Fibroblast of lung (primary cell): ENCODE measurements around the gene NEB. TPM values are rescaled to one million over a fixed set of nuclear protein-coding genes. Genes with fewer than 3 reads are reported as not detected.
A peak's percentile ranks its signal among the peaks of the same experiment; 100 is the strongest.

Experiments
- DNase-seq, 2 donors: peaks; one replicate each; pipeline versions ENCODE4 v3.0.0 to v3.0.0-alpha.2; 2010; ENCODE audit warnings: low read depth in 2 of 2
- H2AFZ ChIP-seq: 2 replicates; pipeline ENCODE4 v1.5.1; 2012; ENCODE audit warnings: low read length, control low read depth, inconsistent platforms
- H3K27ac ChIP-seq: 2 replicates; pipeline ENCODE4 v1.5.1; 2011; ENCODE audit warnings: low read length, control low read depth; ENCODE audit not compliant: insufficient read depth
- H3K27me3 ChIP-seq: 2 replicates; pipeline ENCODE4 v1.5.1; 2011; ENCODE audit warnings: mild to moderate bottlenecking, low read length; ENCODE audit not compliant: control insufficient read depth, insufficient read depth
- H3K36me3 ChIP-seq: 2 replicates; pipeline ENCODE4 v1.5.1; 2011; ENCODE audit warnings: low read length; ENCODE audit not compliant: control insufficient read depth, insufficient read depth
- H3K4me1 ChIP-seq: 2 replicates; pipeline ENCODE4 v1.5.1; 2011; ENCODE audit warnings: low read length; ENCODE audit not compliant: control insufficient read depth, insufficient read depth; ENCODE audit errors: extremely low read depth
- H3K4me2 ChIP-seq: 2 replicates; pipeline ENCODE4 v1.5.1; 2011; ENCODE audit warnings: low read length, control low read depth; ENCODE audit not compliant: insufficient read depth; ENCODE audit errors: extremely low read depth
- H3K4me3 ChIP-seq, 4 experiments: fragments of 200-600 bp in 1 of 4; sonication (generic) in 1 of 4; replicated peaks in 1 of 4; 2 replicates each; pipeline ENCODE4 v1.5.1; 2011 to 2016; ENCODE audit warnings: low read length in 4 of 4, low read depth in 3 of 4, mild to moderate bottlenecking in 3 of 4, control low read depth in 2 of 4, inconsistent platforms in 1 of 4, mixed read lengths in 1 of 4; ENCODE audit not compliant: insufficient read depth in 1 of 4; ENCODE audit errors: control extremely low read depth in 1 of 4
- H3K79me2 ChIP-seq: 2 replicates; pipeline ENCODE4 v1.5.1; 2012; ENCODE audit warnings: mild to moderate bottlenecking, low read length, inconsistent platforms; ENCODE audit not compliant: control insufficient read depth, insufficient read depth
- H3K9ac ChIP-seq: 2 replicates; pipeline ENCODE4 v1.5.1; 2011; ENCODE audit warnings: mild to moderate bottlenecking, low read length, control low read depth; ENCODE audit not compliant: insufficient read depth
- H3K9me3 ChIP-seq: 2 replicates; pipeline ENCODE4 v1.5.1; 2012; ENCODE audit warnings: low read depth, low read length; ENCODE audit not compliant: control insufficient read depth, insufficient read depth
- H4K20me1 ChIP-seq: 2 replicates; pipeline ENCODE4 v1.5.1; 2011; ENCODE audit warnings: low read length; ENCODE audit not compliant: control insufficient read depth, insufficient read depth; ENCODE audit errors: extremely low read depth
- CTCF ChIP-seq, 2 donors: IDR thresholded peaks in 1 of 2; conservative IDR thresholded peaks in 1 of 2; 1 replicate in 1 of 2; 2 replicates in 1 of 2; pipeline ENCODE4 v1.5.1; 2011 to 2012; ENCODE audit warnings: low read length in 2 of 2, control low read depth in 1 of 2, inconsistent platforms in 1 of 2, low read depth in 1 of 2, mild to moderate bottlenecking in 1 of 2
- EZH2 ChIP-seq: IDR thresholded peaks from 2 replicates; pipeline ENCODE4 v1.5.1; 2012; ENCODE audit warnings: low read length, control low read depth, mild to moderate bottlenecking; ENCODE audit errors: missing control alignments
- polyA plus RNA-seq, 2 donors: library from polyadenylated mRNA; depleted of rRNA in 1 of 2; stranded (reverse) in 1 of 2; unstranded in 1 of 2; fragments of >200 nt; gene quantifications; 2 replicates each; pipeline ENCODE4 v1.2.1, GENCODE V29; 2011 to 2012; ENCODE audit warnings: missing spikeins in 1 of 2
- total RNA-seq: library from RNA; depleted of rRNA; stranded (reverse); fragments of >200 nt; gene quantifications from 2 replicates; pipeline ENCODE4 v1.2.1, GENCODE V29; 2014

NEB gene
- total and polyA plus RNA-seq, 2 donors (not counting 1 experiment from before 2014, with no cell fraction given) = 0.17 to 0.26 TPM

GRCh38 chr2:151670346-151670745, 63.9 kb downstream of the NEB start:
- Histone ChIP-seq H3K4me3 (no peak overlapping the region), H3K9ac (no peak overlapping the region), H3K36me3 (no peaks in the 10 kb centered on the region), H4K20me1 (no peaks in the 10 kb centered on the region), H3K79me2 (no peaks in the 10 kb centered on the region), H3K4me2 (no peak overlapping the region), H3K4me1 (no peaks in the 10 kb centered on the region), H2AFZ (no peak overlapping the region), H3K27me3 (no peaks in the 10 kb centered on the region), H3K27ac (no peak overlapping the region), H3K9me3 (no peaks in the 10 kb centered on the region)
- TF ChIP-seq EZH2 = no peak
- DNase-seq = no peak

GRCh38 chr2:151669585-151670081, 64.6 kb downstream of the NEB start:
- Histone ChIP-seq H3K36me3 (no peaks in the 10 kb centered on the region), H3K4me2 (no peak overlapping the region), H3K4me3 (no peak overlapping the region), H3K27ac (no peak overlapping the region), H4K20me1 (no peaks in the 10 kb centered on the region), H3K79me2 (no peaks in the 10 kb centered on the region), H3K9ac (no peak overlapping the region), H3K9me3 (no peaks in the 10 kb centered on the region), H3K27me3 (no peaks in the 10 kb centered on the region), H3K4me1 (no peaks in the 10 kb centered on the region), H2AFZ (no peak overlapping the region)
- no peak for TF ChIP-seq EZH2
- TF ChIP-seq CTCF (conservative IDR thresholded peaks at IDR 0.05 in 1 of 2, IDR thresholded peaks at IDR 0.05 in 1 of 2; ENCODE audit: low read depth in 1 of 2, low read length in 2 of 2) = no peak
- peak in 1 of 2 donors; percentile 51 for DNase-seq

- H3K27ac ChIP-seq = no peak overlapping the region
- H2AFZ ChIP-seq = no peak overlapping the region
- H3K9ac ChIP-seq = no peak overlapping the region
- no peaks in the 10 kb centered on the region for H3K79me2 ChIP-seq
- H4K20me1 ChIP-seq = no peaks in the 10 kb centered on the region
- DNase-seq = no peak
- TF ChIP-seq EZH2 (no peak), CTCF (conservative IDR thresholded peaks at IDR 0.05 in 1 of 2, IDR thresholded peaks at IDR 0.05 in 1 of 2; ENCODE audit: low read depth in 1 of 2, low read length in 2 of 2) (no peak)
- no peaks in the 10 kb centered on the region for H3K4me1 ChIP-seq
- H3K4me3 ChIP-seq = no peak overlapping the region
- H3K4me2 ChIP-seq = no peak overlapping the region
- no peaks in the 10 kb centered on the region for H3K36me3 ChIP-seq
- H3K9me3 ChIP-seq = no peaks in the 10 kb centered on the region
- H3K27me3 ChIP-seq = no peaks in the 10 kb centered on the region
These were observed 65.5 kb downstream of the NEB start for GRCh38 chr2:151668737-151669136.
